Activated naive CD4-positive, alpha-beta T cell treated with anti-CD3 and anti-CD28 coated beads, Interleukin-2, amount 50 U/mL, for 72 hours (primary cell): ENCODE data around the gene TGFA. TPM values are rescaled to one million over a fixed set of nuclear protein-coding genes. Genes with fewer than 3 reads are reported as not detected.
"Not testable (repeated sequence)": the region's sequence is repeated elsewhere in the genome, so short reads cannot be mapped to it uniquely, and the experiment has no call there.

ENCODE experiments used
- ATAC-seq, 2 donors: fragments of 150-1000 bp; cut with Tn5 transposase; 2 replicates each; pipeline ENCODE4 v1.10.0; 2021; ENCODE audit warnings: mild to moderate bottlenecking in 2 of 2, moderate library complexity in 2 of 2
- DNase-seq, 2 donors: peaks; one replicate each; pipeline ENCODE4 v3.0.0; 2021 to 2022; ENCODE audit warnings: low spot score in 2 of 2
- H3K27ac Mint-ChIP-seq, 2 donors: one replicate each; pipeline ENCODE4 v1.8.0; 2022; ENCODE audit warnings: mild to moderate bottlenecking in 2 of 2, mixed read lengths in 2 of 2
- H3K36me3 Mint-ChIP-seq, 2 donors: one replicate each; pipeline ENCODE4 v1.8.0; 2022; ENCODE audit warnings: mixed read lengths in 2 of 2
- H3K9me3 Mint-ChIP-seq, 2 donors: one replicate each; pipeline ENCODE4 v1.8.0; 2022; ENCODE audit warnings: mixed read lengths in 2 of 2
- total RNA-seq, 2 donors: library from RNA; stranded (reverse); gene quantifications; one replicate each; pipeline ENCODE4 v1.2.3, GENCODE V29; 2022

The TGFA gene
- total RNA-seq, 2 donors from 2014 or later = 0.19 to 1.8 TPM

GRCh38 chr2:70467831-70468779, 85.5 kb downstream of the TGFA start:
- DNase-seq = no peak
- Mint-ChIP-seq H3K36me3 (no peaks in the 10 kb centered on the region), H3K9me3 (no peaks in the 10 kb centered on the region), H3K27ac (no peak overlapping the region)
- no peak for ATAC-seq

GRCh38 chr2:70467237-70467636, 86.4 kb downstream of the TGFA start:
- no peak overlapping the region for H3K27ac Mint-ChIP-seq
- H3K36me3 Mint-ChIP-seq = no peaks in the 10 kb centered on the region
- no peaks in the 10 kb centered on the region for H3K9me3 Mint-ChIP-seq

GRCh38 chr2:70466647-70467046, 87.0 kb downstream of the TGFA start:
- not testable (repeated sequence) for ATAC-seq

More at GRCh38 chr2:70467237-70467636, 86.4 kb downstream of the TGFA start:
- no peak for ATAC-seq
- no peak for DNase-seq

GRCh38 chr2:70463997-70464396, 89.6 kb downstream of the TGFA start:
- no peak for DNase-seq
- Mint-ChIP-seq H3K36me3 (no peaks in the 10 kb centered on the region), H3K27ac (no peak overlapping the region), H3K9me3 (no peaks in the 10 kb centered on the region)
- ATAC-seq = no peak

More at GRCh38 chr2:70466647-70467046, 87.0 kb downstream of the TGFA start:
- not testable (repeated sequence) for H3K9me3 Mint-ChIP-seq, H3K27ac Mint-ChIP-seq, DNase-seq, H3K36me3 Mint-ChIP-seq

- Mint-ChIP-seq H3K36me3 (no peaks in the 10 kb centered on the region), H3K9me3 (no peaks in the 10 kb centered on the region), H3K27ac (no peak overlapping the region)
- ATAC-seq = no peak
- DNase-seq = no peak
Measured at GRCh38 chr2:70463581-70463980, 90.0 kb downstream of the TGFA start.

- Mint-ChIP-seq H3K9me3 (no peaks in the 10 kb centered on the region), H3K36me3 (no peaks in the 10 kb centered on the region), H3K27ac (peak overlapping the region in 1 of 2 donors; percentile 33)
- ATAC-seq (no peak), DNase-seq (no peak)
Measured at GRCh38 chr2:70461981-70462876, 91.4 kb downstream of the TGFA start.

- Mint-ChIP-seq H3K27ac (no peak overlapping the region), H3K9me3 (no peaks in the 10 kb centered on the region), H3K36me3 (no peaks in the 10 kb centered on the region)
- ATAC-seq (no peak), DNase-seq (no peak)
Measured at GRCh38 chr2:70461414-70461813, 92.2 kb downstream of the TGFA start.

GRCh38 chr2:70460333-70460732, 93.3 kb downstream of the TGFA start:
- no peak for ATAC-seq
- no peak overlapping the region for H3K27ac Mint-ChIP-seq

GRCh38 chr2:70458661-70459060, 95.0 kb downstream of the TGFA start:
- H3K36me3 Mint-ChIP-seq = no peaks in the 10 kb centered on the region
- no peak for DNase-seq
- ATAC-seq = no peak
- H3K27ac Mint-ChIP-seq = no peak overlapping the region
- H3K9me3 Mint-ChIP-seq = no peaks in the 10 kb centered on the region

More at GRCh38 chr2:70460333-70460732, 93.3 kb downstream of the TGFA start:
- DNase-seq = no peak
- no peaks in the 10 kb centered on the region for H3K36me3 Mint-ChIP-seq
- H3K9me3 Mint-ChIP-seq = no peaks in the 10 kb centered on the region

GRCh38 chr2:70456585-70457495, 96.8 kb downstream of the TGFA start:
- Mint-ChIP-seq H3K36me3 (no peaks in the 10 kb centered on the region), H3K9me3 (no peaks in the 10 kb centered on the region), H3K27ac (peak overlapping the region in 1 of 2 donors; percentile 40)
- DNase-seq = no peak
- ATAC-seq = peak in 1 of 2 donors; percentile 85

- ATAC-seq (no peak), DNase-seq (no peak)
- no peak overlapping the region for H3K27ac Mint-ChIP-seq
- no peaks in the 10 kb centered on the region for H3K36me3 Mint-ChIP-seq
- no peaks in the 10 kb centered on the region for H3K9me3 Mint-ChIP-seq
Measured at GRCh38 chr2:70454936-70455544, 98.6 kb downstream of the TGFA start.

- ATAC-seq = no peak
- H3K9me3 Mint-ChIP-seq = no peaks in the 10 kb centered on the region
- no peaks in the 10 kb centered on the region for H3K36me3 Mint-ChIP-seq
- peak overlapping the region in 1 of 2 donors; percentile 24 for H3K27ac Mint-ChIP-seq
- no peak for DNase-seq
Measured at GRCh38 chr2:70450641-70451250, 102.9 kb downstream of the TGFA start.

GRCh38 chr2:70448041-70448440, 105.6 kb downstream of the TGFA start:
- no peak for DNase-seq
- ATAC-seq = no peak
- Mint-ChIP-seq H3K36me3 (no peaks in the 10 kb centered on the region), H3K27ac (no peak overlapping the region), H3K9me3 (no peaks in the 10 kb centered on the region)

- H3K27ac Mint-ChIP-seq = peak overlapping the region in 1 of 2 donors; percentile 72
- peaks cover 6 to 11% of the 10 kb centered on the region in 2 donors for H3K36me3 Mint-ChIP-seq
- ATAC-seq (no peak), DNase-seq (no peak)
- peaks cover 4 to 5% of the 10 kb centered on the region in 2 donors for H3K9me3 Mint-ChIP-seq
Measured at GRCh38 chr2:70443726-70444125, 109.9 kb downstream of the TGFA start.

GRCh38 chr2:70443078-70443465, 110.6 kb downstream of the TGFA start:
- DNase-seq = no peak
- H3K36me3 Mint-ChIP-seq = peaks cover 6 to 11% of the 10 kb centered on the region in 2 donors
- ATAC-seq = no peak
- H3K9me3 Mint-ChIP-seq = peaks cover 5 to 9% of the 10 kb centered on the region in 2 donors
- H3K27ac Mint-ChIP-seq = no peak overlapping the region
